ENCODE results near the gene ELMO1.

- TF ChIP-seq CTCF (optimal IDR thresholded peaks at IDR 0.05 in 1 of 3, IDR thresholded peaks at IDR 0.05 in 1 of 3, conservative IDR thresholded peaks at IDR 0.05 in 1 of 3; ENCODE audit: extremely low read depth in 1 of 3, insufficient read depth in 2 of 3, low read length in 3 of 3): no peak
- no peak for TF ChIP-seq EZH2 (IDR thresholded peaks at IDR 0.05; ENCODE audit: low read length)
Observed at GRCh38 chr7:37111459-37111858, 337.2 kb downstream of the ELMO1 start.

Data from keratinocyte (primary cell).